ENCODE measurements around the gene ATP2C2. TPM values are rescaled to one million over a fixed set of nuclear protein-coding genes. Genes with fewer than 3 reads are reported as not detected.
A peak's percentile ranks its signal among the peaks of the same experiment; 100 is the strongest.

ATP2C2 gene
- polyA plus RNA-seq, 3 donors: 0.06 to 0.15 TPM; not detected in 1

DNA sequence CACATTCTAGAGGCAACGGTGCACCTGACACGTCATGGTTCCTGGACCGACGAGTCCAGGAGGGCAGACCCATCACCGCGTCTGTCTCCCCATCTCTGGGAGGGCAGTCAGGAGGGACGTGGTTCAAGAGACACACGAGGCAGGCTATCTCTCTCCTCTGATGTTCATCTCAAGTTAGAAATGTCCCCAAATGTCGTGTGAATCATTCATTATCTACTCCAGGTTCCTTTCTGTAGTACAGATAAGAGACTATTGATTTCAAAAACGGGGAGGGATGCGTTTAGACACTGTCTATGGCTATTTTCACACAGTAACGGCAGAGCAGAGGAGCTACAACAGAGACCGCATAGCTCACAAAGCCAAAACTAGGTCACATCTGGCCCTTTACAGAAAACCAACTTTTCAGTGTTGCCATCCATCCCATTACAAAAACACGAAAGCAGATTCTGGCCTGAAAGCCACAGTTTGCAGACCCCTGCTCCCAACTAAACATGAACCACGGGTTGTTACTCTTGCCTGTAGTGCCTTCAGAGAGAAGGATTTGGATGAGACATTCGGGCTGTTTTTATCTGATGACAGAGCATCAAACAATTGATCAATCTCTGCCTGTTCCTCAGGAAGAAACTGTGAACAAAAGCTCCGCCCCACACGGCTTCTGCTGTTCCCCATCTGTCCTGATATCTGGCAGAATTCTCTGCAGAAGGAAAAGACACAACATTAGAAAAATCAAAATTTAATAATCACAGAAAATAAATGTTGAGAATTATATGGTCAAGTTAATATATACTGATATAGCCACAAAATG lies 129.3 kb downstream of the ATP2C2 start:
- WGBS, 3 donors: 83 to 90% (median 89%) methylated on average over 18 of the region's 18 CpGs
- no peak overlapping the region for H3K27ac ChIP-seq (ENCODE audit: low read depth, low read length)

GRCh38 chr16:84498223-84498610 lies 129.9 kb downstream of the ATP2C2 start:
- no peak overlapping the region for H3K27ac ChIP-seq (ENCODE audit: low read depth, low read length)
- 84 to 98% (median 97%) methylated on average over 2 of the region's 2 CpGs for WGBS, 3 donors

GRCh38 chr16:84498859-84499620 lies 130.7 kb downstream of the ATP2C2 start:
- 88 to 93% (median 91%) methylated on average over 13 of the region's 13 CpGs for WGBS, 3 donors
- no peak overlapping the region for H3K27ac ChIP-seq (ENCODE audit: low read depth, low read length)

- H3K27ac ChIP-seq (ENCODE audit: low read depth, low read length): no peak overlapping the region
- 88 to 94% (median 92%) methylated on average over 15 of the region's 15 CpGs for WGBS, 3 donors
Observed at GRCh38 chr16:84499638-84500037, 131.3 kb downstream of the ATP2C2 start.

DNA sequence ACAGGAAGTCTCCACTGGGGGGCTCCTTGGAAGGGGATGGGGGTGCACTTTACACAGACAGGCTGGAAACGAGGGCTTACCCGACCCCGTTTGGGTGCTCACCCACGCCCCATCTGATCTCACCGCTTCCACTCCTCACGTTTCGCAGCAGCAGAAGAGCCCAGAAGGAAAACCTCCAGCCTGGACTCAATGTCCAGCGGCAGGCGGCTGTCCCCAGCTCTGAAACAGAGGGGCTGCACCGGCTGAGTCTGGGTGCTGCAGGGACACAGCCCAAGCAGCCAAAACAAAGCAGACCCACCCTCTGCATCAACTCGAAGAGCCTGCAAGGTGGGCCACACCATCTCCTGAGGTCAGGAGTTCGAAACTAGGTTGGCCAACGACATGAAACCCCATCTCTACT lies 132.2 kb downstream of the ATP2C2 start:
- H3K27ac ChIP-seq (ENCODE audit: low read depth, low read length): no peak overlapping the region
- WGBS, 3 donors: 94 to 95% (median 95%) methylated on average over 13 of the region's 13 CpGs

DNA sequence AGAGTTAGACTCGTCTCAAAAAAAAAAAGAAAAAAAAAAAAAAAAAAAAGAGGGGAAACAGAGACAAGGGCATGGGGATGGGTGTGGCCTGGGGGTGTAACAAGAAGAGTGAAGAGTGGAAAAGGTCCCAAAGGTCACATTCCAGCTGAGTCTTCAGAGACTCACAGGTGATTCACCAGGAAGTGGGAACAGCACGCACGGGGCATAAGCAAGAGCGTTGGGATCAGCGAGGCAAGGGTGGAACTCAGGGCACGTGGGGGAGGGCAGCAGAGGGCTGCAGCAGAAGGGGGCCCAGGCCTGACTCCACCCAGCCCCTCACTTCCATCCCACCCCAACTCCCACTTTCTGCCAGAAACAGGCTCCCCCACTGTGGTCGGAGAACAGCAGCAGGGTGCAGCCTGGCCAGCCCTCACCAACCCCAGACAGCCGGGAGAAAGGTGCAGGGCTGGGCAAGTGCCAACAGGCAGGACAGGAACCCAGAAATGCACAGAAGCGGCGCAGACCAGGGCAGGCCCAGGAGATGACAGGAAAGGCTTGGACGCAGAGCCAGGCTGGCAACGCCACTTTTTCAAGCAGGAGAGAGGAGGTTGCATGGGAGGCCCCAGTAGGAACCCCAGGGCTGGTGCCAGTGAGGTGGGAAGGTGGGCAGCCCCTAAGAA lies 132.9 kb downstream of the ATP2C2 start:
- H3K27ac ChIP-seq (ENCODE audit: low read depth, low read length): no peak overlapping the region
- 89 to 92% (median 89%) methylated on average over 11 to 12 of the region's 12 CpGs for WGBS, 3 donors

GRCh38 chr16:84502075-84502474 lies 133.7 kb downstream of the ATP2C2 start:
- no peak overlapping the region for H3K27ac ChIP-seq (ENCODE audit: low read depth, low read length)
- WGBS, 3 donors: 89 to 96% (median 95%) methylated on average over 13 of the region's 13 CpGs

DNA sequence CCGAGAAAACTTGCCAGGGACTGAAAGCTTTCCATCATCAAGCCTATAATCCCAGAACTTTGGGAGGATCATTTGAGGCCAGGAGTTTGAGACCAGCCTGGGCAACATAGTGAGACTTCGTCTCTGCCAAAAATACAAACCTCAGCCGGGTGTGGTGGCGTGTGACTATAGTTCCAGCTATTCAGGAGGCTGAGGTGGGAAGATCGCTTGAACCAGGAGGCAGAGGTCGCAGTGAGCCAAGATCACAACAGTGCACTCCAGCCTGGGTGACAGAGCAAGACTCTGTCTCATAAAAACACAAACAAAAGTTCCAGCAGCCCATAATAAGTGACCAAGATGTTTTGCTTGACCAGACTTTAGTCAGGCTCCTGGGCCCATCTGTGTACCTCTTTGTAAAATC lies 134.2 kb downstream of the ATP2C2 start:
- H3K27ac ChIP-seq (ENCODE audit: low read depth, low read length): no peak overlapping the region
- 92 to 97% (median 94%) methylated on average over 6 of the region's 6 CpGs for WGBS, 3 donors

GRCh38 chr16:84503751-84504395 lies 135.5 kb downstream of the ATP2C2 start:
- 40 to 43% (median 43%) methylated on average over 13 of the region's 13 CpGs for WGBS, 3 donors
- H3K27ac ChIP-seq (ENCODE audit: low read depth, low read length): no peak overlapping the region

DNA sequence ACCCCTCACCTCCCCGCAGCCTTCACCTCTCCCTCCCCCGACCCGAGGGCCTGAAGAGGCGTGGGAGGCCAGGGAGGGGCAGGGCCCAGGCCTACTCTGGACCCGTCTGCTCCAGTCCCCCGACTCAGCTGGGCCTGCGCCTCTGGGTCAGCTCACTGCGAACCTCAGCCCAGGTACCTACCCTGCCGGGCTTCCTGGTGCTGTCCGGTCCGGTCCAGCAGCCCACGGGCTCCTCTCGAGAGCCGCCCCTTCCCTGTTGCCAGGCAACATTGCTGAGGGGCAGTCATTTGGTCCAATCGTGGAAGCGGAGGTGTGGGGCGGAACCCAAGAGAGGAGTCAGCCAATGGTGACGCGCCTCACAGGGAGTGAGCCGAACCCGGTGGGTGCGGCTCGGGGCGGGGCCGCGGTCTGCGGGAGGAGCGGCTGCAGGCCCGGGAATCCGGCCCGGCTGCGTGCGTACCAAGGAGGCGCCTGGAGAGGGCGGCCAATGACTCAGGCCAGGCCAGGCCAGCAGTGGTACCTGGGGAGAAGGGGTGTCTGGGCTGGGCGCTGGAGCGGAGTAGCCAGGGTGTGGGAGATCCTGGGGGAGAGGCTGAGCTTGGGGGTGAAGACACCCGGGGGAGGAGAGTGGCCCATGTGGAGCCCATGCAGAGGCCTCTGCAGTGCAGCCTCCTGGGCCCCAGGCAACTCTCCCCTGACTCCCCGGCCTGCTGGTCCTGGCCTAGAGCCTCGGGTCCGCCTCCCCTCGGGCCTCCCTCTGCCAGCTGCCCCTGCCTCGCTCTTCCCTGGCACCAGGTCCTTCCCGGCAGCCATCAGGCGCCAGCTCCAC lies 136.3 kb downstream of the ATP2C2 start, which contains the start of gene MEAK7:
Gene MEAK7 (minus strand): TSS at position 240 of the 829 bp plus-strand sequence. CDS start 6,573 bp downstream, outside the sequence.
- WGBS, 3 donors: 1 to 3% (median 2%) methylated on average over 33 to 45 of the region's 45 CpGs
- peak within 1 kb of the TSS; percentile 33 for H3K27ac ChIP-seq (ENCODE audit: low read depth, low read length)

- peak overlapping the region; percentile 33 for H3K27ac ChIP-seq (ENCODE audit: low read depth, low read length)
- WGBS, 3 donors: 69 to 78% (median 74%) methylated on average over 33 of the region's 33 CpGs
Observed at GRCh38 chr16:84505249-84506187, 137.2 kb downstream of the ATP2C2 start.

DNA sequence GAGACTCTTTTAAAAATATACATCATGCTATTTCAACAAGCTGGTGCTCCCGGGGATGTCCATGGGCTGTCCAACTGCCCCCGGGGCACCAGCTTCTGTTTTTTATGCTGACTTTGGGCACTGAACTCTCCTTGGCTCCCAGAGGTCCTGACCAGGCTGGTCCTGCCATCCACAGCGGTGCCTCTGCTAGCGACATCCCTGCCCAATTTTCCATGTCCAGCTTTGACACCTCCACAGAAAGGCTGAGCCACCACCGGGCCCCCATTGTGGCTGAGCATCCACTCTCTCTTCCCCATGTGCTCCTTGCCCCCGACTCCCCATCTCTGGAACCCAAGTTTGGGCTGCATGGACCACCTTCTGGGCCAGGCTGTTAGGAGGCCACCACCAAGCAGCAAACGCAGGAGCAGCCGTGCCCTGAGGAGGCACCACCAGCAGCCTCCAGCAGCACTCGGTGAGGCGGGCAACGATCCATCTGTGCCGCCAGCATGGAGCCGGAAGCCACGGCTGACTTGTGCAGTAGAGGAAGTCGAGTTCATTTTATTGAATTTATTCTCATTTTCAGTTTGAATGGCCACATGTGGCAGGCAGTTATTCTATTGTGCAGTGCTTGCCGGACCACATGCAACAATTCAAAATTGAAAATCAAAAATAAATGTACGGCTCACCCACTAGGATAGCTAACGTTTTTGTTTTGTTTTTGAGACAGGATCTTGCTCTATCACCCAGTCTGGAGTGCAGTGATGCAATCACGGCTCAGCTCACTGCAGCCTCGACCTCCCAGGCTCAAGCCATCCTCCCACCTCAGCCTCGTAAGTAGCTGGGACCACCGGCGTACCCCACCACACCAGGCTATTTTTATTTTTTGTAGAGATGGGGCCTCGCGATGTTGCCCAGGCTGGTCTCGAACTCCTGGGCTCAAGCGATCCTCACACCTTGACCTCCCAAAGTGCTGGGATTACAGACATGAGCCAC lies 139.0 kb downstream of the ATP2C2 start:
- 75 to 80% (median 80%) methylated on average over 26 to 27 of the region's 27 CpGs for WGBS, 3 donors
- no peak overlapping the region for H3K27ac ChIP-seq (ENCODE audit: low read depth, low read length)

GRCh38 chr16:84508502-84508901 lies 140.2 kb downstream of the ATP2C2 start:
- 88 to 94% (median 93%) methylated on average over 8 of the region's 8 CpGs for WGBS, 3 donors
- no peak overlapping the region for H3K27ac ChIP-seq (ENCODE audit: low read depth, low read length)

DNA sequence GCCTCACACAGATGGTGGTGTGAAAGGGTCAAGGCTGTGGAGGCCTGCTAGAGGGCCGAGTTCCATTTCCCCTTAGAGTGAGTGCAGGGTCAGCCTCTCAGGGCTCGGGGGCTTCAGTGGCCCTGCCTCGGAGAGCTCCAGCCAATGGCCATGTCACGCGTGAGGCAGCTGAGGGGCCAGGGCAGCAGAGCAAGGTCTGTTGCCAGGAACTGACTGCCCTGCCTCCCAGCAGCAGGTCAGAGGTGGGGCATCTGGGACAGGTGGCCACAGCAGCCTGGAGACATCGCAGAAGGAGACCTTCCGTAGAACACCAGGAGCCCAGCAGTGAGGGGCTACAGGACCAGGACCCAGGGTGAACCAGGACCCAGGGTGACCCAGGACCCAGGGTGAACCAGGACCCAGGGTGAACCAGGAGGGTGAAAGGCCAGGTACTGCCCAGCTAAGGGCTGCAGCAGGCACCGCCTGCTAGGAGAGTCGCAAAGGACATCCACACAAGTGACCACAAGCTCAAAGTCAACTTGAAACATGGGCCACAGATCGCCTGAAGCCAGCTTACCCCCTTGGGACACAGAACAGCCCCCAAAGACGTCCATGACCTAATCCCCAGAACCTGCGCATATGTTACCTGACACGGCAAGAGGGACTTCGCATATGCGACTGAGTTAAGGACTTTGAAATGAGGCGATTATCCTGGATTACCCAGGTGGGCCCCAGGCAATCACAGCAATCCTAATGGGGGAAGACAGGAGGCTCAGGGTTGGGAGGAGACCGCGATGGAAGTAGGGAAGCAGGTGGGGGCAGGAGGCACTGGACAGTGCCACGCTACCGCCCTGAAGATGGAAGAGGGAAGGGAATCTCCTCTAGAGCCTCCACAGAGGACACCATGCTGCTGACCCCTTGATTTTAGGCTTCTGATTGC lies 141.0 kb downstream of the ATP2C2 start:
- 83 to 86% (median 85%) methylated on average over 19 to 20 of the region's 20 CpGs for WGBS, 3 donors
- no peak overlapping the region for H3K27ac ChIP-seq (ENCODE audit: low read depth, low read length)

Data from adipose tissue (tissue), 3 donors.